ENCODE measurements around the gene GRM5.

Gene GRM5

DNA sequence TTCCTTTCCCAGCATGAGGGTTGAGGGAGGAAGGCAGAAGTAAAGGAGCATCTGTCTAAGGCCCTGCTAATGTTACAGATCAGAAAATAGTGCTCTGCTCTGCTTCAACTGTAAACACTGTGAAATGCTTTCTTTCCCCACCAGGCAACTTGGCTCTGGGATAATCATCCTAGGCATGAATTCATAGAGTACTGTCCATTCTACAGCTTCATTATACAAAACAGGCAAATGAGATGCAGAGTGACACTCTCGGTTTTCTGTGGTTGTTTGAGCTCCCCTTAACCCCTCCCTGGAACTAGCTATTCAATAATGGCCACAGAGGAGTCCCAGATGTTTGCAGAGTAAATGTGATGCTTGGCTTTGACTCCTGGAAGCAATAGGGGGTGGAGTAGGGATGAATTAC, 544.0 kb downstream of the GRM5 start:
- intact Hi-C loops (cut with DNase I), result no loop called here
- no peak for DNase-seq

DNA sequence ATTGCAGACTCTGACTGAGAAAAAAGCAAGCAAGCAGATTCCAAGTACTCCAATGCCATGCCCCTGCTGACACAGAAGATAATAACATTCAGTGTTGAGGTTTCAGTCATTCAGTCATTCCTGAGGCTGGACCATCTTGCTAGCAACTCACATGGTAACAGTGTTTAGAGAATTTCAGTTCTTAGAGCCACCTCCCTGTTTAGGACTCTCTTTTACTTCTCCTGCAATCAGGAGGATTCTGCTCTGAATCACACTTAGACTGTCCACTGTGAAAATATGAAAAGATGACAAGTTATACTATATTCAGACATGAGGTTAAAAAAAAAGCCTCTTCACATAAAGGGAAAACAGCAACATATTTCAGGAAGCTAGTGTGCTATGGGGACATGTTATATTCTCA, 544.4 kb downstream of the GRM5 start:
- no peak for DNase-seq
- intact Hi-C loops (cut with DNase I), result no loop called here

DNA sequence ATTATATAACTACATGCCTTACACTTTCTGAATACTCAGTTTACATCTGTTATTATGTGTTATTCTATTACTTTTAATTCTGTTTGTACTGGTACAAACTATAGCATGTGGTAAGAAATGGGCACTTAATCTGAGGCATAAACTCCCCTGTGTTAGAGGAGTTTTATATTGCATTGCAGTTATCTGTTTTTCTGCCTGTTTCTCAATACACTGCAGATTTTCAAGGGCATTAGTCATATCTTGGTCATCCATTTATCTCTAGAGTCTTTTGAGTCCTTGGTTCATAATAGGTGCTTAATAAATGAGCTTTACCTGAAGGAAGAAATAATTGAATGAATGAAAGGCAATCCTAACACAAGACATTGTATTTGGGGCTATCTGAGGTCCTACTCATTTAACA, 545.4 kb downstream of the GRM5 start:
- no peak for DNase-seq
- intact Hi-C loops (cut with DNase I), result no loop called here

- intact Hi-C loops (cut with DNase I), result no loop called here
- DNase-seq, result no peak
Measured at GRCh38 chr11:88515002-88515401, 550.8 kb downstream of the GRM5 start.

DNA sequence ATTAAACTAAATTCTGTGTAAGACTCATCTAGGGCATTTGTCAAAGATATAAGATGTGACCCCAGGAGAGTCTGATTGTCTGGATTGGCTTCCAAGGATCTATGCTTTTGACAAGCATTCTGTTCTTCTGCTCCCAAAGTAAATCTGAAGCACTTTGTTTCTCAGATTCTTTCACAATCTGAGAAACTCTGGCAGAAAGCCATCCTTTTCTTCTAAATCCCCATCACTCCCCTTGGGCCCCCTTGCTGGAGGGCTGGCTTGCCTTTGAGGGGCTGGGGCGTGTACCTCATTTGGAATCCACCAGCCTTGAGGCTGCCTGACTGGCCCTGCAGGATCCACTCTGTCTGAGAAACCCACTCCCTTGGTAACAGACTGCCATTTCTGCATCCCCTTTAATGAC, 554.8 kb downstream of the GRM5 start:
- intact Hi-C loops (cut with DNase I), result no loop called here
- DNase-seq, result no peak

GRCh38 chr11:88508759-88509581, 556.8 kb downstream of the GRM5 start:
- DNase-seq, result peak in 2 of 10 donors; percentile 66 to 78
- intact Hi-C loops (cut with DNase I), result no loop called here

GRCh38 chr11:88508418-88508758, 557.4 kb downstream of the GRM5 start:
- intact Hi-C loops (cut with DNase I), result no loop called here
- DNase-seq, result peak in 1 of 10 donors; percentile 65

GRCh38 chr11:88507771-88508417, 557.9 kb downstream of the GRM5 start:
- intact Hi-C loops (cut with DNase I), result no loop called here
- no peak for DNase-seq

- intact Hi-C loops (cut with DNase I), result no loop called here
- DNase-seq, result no peak
Measured at GRCh38 chr11:88501541-88501940, 564.2 kb downstream of the GRM5 start.

DNA sequence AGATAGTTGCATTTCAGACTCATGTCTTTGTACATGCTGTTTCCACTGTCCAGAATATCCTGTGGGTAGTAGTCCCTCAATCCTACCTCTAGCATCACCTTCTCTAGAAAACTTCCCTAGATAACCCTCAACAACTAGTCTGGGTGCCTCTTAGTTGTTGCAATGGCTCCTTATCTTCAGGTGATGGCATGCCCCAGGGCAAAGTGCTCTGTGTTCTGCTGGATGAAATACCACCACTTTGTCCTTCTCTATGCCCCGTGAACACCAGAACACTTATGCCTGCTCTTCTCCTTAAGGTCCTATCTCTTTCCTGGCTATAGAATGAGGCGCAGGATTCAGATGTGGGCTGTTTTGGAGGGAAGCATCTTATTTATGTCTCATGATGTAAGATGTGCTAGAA, 569.9 kb downstream of the GRM5 start:
- intact Hi-C loops (cut with DNase I), result no loop called here
- DNase-seq, result no peak

DNA sequence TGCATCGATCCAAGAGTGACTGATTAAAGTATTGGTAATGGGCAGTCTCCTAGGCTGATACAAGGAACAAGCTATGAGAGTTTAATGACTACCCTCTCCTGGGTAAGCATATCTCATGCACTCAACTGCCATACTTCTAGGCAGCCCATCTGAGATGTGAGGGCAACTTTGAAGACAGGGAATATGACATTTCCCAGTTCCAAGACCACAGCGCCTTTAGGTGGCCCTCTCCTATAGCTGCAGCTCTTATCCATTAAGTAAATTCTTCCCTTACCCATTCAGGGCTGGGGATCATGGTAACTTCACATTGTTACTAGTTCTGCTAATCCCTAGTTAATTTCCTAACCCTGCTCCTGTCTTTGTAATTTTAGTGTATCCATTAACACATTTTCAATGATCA, 570.9 kb downstream of the GRM5 start:
- no peak for DNase-seq
- intact Hi-C loops (cut with DNase I), result no loop called here

GRCh38 chr11:88491674-88492073, 574.1 kb downstream of the GRM5 start:
- intact Hi-C loops (cut with DNase I), result no loop called here

DNA sequence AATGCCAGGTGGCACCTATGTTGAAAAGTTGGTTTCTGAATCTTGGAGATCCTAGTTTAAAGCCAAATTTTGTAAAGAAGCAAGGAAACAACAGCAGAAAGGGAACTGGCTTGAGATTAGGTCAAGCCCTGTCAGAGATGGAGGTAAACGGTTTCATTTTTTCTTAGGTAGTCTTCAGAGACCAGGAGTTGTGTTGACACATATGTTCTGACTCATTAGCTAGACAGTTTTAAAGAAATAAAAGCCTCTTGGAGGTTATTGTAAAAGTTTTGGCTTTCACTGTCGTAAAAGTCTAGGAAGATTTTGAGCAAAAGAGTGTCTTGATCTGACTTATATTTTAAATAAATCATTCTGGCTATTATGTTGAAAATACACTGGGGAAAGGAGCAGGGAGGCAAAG, 576.8 kb downstream of the GRM5 start:
- intact Hi-C loops (cut with DNase I), result no loop called here
- no peak for DNase-seq

More at GRCh38 chr11:88491674-88492073, 574.1 kb downstream of the GRM5 start:
- DNase-seq, result no peak

- intact Hi-C loops (cut with DNase I), result no loop called here
- no peak for DNase-seq
Measured at GRCh38 chr11:88487646-88488045, 578.1 kb downstream of the GRM5 start.

- peak in 2 of 10 donors; percentile 37 to 76 for DNase-seq
- intact Hi-C loops (cut with DNase I), result no loop called here
Measured at GRCh38 chr11:88484873-88485621, 580.7 kb downstream of the GRM5 start.

DNA sequence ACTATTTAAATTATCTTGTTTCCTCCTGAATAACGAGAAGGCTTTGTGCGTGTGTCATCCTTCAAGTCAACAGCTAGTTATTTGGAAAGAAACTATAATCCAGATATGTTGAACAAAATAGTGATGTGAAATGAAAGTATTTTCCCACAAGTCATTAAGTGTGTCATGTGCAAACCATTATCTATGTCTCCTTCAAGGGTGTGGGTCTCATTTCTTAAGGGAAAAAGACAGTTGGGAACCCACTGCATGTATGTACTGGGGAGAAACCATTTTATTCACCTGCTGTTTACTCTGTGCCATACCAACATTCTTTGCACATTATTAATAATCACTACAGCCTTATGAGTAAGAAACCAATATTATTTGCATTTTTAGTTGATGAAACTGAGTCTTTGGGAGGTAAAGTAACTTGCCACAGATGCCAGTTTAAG, 582.9 kb downstream of the GRM5 start:
- intact Hi-C loops (cut with DNase I), result no loop called here
- no peak for DNase-seq

DNA sequence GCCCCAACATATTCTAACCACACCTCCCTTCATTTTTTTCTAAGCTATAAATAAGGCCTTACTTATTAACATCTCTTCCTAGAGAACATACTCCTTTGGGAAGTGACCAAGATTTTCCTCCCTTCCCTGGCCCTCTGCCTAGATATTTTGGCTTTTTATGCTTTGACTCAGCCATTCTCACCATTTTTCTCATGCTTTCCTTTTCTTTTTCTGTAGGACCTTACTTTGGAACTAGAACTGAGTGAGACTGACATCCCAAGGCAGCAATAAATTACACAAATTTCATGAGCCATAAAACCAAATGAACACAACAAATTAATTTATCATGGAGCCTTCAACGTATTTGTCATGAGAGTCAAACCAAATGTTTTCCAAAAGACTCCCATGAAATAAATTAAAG, 585.6 kb downstream of the GRM5 start:
- no peak for DNase-seq
- intact Hi-C loops (cut with DNase I), result no loop called here

GRCh38 chr11:88478136-88478815, 587.5 kb downstream of the GRM5 start:
- intact Hi-C loops (cut with DNase I), result no loop called here
- no peak for DNase-seq

GRCh38 chr11:88475991-88476418, 589.8 kb downstream of the GRM5 start:
- DNase-seq, result peak in 1 of 10 donors; percentile 72

GRCh38 chr11:88474655-88475054, 591.1 kb downstream of the GRM5 start:
- intact Hi-C loops (cut with DNase I), result no loop called here
- no peak for DNase-seq

More at GRCh38 chr11:88475991-88476418, 589.8 kb downstream of the GRM5 start:
- intact Hi-C loops (cut with DNase I), result no loop called here

All from posterior cingulate gyrus (tissue), 11 donors.